NCI-H2171 (cell line): ENCODE data around the gene BTC.
"Not testable (repeated sequence)": the region's sequence is repeated elsewhere in the genome, so short reads cannot be mapped to it uniquely, and the experiment has no call there.

Experiments used
- DNase-seq: peaks from one replicate; lab custom pipeline; 2025; lab: John Stamatoyannopoulos, UW

The BTC gene

DNA sequence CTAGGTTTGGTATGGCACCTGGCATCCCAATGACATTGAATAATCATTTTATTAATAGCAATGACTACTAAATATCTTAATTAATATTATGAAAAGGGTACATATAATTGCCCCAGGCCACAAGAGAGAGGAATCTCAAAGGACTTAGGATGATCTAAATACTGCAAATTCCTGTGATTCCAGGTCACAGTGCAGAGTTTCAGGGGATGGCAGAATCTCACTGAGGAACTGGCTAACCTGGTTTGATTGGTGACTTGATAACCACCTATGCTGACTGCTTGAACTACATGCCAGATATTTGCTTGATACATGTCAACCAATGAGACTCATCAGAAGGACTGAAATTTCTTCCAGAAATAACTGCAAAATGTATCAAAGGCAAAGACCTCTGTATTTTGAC lies 37.2 kb downstream of the BTC start:
- no peak for DNase-seq

DNA sequence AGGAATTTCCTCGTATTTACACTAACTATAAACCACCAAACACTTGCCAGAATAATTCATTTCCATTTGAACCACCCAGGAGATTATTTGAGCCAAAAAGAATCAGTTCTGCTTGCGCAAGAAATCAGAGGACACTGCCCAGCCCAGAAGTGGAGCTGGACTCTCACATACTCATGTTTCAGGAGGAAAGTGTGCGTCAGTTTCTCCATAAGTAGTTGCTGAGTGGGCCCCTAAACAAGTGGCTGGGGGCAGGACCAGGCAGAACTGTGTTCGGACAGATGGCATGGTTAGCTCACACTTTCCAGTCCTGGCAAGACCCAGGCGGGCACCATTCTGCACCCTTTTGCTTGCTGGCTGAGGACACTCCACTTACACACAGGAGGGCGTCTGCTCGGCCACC lies 38.8 kb downstream of the BTC start:
- no peak for DNase-seq

DNA sequence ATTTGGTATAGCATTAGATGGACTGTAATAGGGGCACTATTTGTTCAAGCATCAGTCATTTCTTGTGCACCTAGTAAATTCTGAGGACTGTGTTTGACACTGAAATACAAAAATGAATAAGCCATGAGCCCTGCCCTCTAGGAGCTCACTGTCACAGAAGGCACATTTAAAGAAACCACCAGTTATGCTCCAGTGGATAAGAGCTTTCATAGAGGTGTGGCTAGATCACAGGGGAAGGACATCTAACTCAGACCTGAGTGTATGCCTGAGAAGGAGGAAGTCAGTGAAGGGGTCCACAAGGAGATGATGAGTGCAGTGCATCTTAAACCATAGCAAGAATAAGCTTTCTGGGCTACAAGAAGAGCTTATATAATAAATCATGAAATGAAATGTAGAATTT lies 40.1 kb downstream of the BTC start:
- DNase-seq: no peak

- no peak for DNase-seq
Observed at GRCh38 chr4:74752798-74753197, 41.5 kb downstream of the BTC start.

DNA sequence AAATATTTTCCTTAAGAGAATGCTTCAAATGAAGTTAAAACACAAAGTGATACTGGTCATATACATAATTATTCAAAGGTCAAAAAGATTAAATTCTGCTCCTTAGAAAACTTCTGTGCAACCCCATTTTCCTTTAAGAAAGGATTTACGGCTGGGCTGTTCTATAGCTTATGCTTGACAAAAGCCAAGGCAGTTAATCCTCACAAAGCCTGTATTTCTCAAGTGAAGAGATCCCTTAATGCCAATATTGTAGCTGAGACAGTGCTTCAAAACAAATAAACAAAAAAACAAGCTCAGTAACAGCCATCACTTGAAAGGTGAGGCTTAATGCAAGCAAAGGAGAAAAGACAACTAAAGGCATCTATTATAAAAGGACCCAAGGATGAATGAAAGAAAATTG lies 42.5 kb downstream of the BTC start:
- no peak for DNase-seq

- no peak for DNase-seq
Observed at GRCh38 chr4:74751247-74751646, 43.1 kb downstream of the BTC start.

- DNase-seq: no peak
Observed at GRCh38 chr4:74742185-74742584, 52.1 kb downstream of the BTC start.

DNA sequence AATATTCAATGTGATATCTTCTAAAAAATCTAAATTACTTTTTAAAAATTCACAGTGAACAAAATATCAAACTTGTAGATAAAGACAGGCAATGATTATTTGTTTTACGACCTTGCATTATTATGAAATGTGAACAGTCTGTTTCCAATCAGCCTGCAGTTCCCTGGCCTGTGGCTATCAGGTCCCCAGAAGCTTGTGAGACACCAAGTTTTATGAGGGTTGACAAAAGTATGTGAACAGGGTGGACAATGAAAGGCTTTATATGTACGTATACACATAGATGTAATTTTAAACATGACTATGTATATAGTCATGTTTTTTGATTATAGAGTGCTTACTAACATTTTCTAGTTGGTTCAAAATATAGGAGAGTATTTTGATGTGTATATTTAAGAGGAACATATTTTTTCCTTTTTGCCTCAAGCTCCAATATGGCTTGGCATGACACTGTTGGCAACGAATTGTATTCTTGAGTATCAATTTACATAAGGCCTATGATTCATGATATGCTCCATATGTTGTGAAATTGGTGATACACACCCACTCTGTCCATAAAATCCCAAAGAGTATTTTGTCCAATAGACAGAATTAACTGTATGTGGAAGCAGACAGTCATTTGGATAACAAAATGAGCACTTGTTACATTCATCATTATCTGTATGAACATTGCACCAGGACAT lies 55.7 kb downstream of the BTC start:
- peak; percentile 11 for DNase-seq

DNA sequence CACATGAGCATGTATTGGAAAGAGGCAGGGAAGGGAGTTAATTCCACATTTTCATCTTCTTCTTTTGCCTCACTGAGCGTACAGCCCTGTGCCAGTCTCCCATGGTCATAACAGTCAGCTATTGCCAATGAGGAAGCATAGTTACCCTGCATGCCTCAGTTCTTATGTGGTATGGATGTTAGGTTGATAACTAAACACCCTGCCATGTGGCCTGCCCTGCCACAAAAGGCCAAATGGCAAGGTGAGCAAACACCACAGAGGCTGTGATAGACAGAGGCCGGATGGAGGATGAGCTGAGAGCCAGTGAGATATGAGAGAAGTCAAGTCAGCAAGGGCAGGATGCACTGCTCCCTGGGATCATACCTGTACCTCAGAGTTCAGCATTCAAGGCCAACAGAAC lies 59.3 kb downstream of the BTC start:
- no peak for DNase-seq

DNA sequence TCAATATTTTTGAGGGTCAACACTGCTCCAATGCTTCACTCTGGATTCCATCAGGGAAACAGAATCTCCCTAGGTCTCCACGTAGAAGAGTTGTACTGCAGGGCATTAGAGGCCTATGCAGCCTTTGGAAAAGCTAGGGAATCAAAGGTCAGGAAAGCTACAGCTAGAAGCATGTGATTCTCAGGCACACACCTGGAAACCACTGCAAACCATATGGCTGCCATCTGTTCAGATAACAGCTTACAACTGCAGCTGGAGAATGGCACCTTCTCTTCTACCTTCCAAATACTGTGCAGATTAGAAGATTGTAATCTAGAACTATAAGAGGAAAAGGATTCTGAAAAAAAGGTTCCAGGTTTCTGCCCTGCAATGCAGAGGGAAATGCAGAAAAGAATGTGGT lies 60.6 kb downstream of the BTC start:
- DNase-seq: peak; percentile 61

DNA sequence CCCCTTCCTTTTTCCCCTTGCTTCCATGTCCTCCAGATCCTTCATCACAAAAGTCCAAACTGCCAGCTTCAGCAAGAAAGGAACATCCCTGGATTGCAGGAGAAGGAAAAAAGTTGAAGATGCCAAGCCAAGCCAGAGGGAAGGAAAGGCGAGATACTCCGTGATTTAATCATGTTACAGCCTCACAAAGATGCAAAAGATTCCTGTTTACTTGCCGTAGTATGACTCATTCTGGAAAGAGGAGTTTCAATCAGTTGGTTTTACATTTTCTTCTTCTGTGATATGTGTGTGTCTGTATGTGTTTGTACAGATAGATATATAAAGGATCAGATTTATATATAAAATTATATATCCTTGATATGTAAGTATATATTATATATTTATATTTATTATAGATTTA lies 69.3 kb downstream of the BTC start:
- no peak for DNase-seq

DNA sequence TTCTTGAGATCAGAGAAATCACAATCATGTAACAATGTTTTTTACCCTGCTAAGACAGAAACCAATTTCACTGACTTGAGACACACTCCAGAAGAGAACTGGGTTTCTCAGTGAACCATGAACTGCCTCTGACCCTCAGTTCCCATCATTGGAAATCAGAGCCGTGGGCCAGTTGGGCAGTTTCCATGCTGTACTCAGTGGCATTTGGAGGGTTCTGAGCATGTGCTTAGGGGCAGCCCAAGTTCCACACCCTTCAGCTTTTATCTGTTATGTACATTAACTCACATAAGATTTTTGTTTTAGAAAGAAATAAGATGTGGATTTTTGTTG lies 77.9 kb downstream of the BTC start:
- DNase-seq: no peak

DNA sequence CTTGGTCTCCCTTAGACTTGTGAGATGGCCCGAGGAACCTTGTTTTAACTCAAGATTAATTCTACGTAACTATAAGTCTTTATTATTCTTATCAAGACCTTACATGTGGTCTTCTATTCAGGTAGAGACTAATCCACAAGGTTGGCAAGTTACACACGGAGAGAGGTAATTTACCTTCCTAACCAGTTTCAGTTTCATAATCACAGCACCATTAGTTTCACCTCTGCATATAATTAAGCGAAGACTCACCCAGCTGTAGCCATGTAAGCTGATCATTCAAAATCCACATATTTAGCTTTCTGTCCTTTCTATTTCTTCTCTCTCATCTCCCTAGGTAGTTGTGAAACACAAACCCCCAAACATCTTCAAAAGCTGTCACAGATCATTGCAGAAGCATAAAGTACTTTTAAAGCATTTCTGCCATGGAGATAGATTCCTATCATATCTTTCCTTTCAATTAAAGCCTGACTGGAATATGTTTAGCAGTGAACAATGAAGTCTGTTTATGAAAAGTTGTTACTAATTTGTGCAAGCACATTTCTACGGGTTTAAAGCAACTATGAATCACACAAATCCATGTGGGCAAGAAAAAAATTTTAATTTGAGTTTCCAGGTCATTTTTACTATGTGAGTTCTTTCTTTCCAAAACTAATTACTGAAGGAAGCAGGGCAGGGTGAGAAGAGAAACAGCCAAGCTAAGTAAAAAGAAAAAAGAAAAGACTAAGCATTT lies 78.5 kb downstream of the BTC start:
- DNase-seq: no peak

GRCh38 chr4:74714611-74715130 lies 79.7 kb downstream of the BTC start:
- no peak for DNase-seq

DNA sequence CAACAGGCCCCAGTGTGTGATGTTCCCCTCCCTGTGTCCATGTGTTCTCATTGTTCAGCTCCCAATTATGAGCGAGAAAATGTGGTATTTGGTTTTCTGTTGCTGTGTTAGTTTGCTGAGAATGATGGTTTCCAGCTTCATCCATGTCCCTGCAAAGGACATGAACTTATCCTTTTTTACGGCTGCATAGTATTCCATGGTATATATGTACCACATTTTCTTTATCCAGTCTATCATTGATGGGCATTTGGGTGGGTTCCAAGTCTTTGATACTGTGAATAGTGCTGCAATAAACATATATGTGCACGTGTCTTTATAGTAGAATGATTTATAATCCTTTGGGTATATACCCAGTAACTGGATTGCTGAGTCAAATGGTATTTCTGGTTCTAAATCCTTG lies 86.2 kb downstream of the BTC start:
- DNase-seq: not testable (repeated sequence)
